Measurements from ENCODE around the gene NADK2.

DNA sequence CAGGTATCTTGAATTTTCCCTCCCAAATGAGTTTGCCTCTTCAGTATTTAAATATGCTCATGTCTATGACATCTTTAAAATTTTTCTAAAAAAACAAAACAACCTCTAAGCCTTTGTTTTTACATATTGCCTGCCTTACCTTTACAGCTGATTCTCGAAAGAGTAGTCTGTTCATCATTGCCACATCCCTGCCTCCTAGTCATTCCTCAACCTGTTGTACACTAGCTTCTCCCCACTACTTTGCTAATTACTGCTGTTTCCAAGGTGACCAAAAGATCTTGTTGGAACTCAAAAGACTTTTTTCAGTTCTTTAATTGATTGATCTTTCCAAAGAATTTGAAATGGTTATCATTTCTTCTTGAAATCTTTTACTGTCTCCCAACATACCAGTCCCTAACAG is 1.9 kb upstream of the NADK2 start:
- TF ChIP-seq GATA3 (IDR thresholded peaks at IDR 0.05; ENCODE audit: low read depth, low read length) (no peak), GATA2 (IDR thresholded peaks at IDR 0.05; ENCODE audit: low read depth, low read length) (no peak)
